Stimulated activated CD8-positive, alpha-beta memory T cell treated with anti-CD3 and anti-CD28 coated beads, Interleukin-15, amount 100 ng/mL, for 4 hours (primary cell): ENCODE results near the gene CHMP6.

Experiments used
- DNase-seq, 2 donors: peaks; one replicate each; pipeline ENCODE4 v3.0.0-alpha.2; 2020; ENCODE audit warnings: low read depth in 2 of 2

Gene CHMP6

GRCh38 chr17:80991645-80992076 lies at the start of gene CHMP6:
Gene CHMP6, plus strand, starts transcription at chr17:80991841. Its CDS starts 78 bp downstream, at chr17:80991919.
- peak; percentile 22 to 51 for DNase-seq

DNA sequence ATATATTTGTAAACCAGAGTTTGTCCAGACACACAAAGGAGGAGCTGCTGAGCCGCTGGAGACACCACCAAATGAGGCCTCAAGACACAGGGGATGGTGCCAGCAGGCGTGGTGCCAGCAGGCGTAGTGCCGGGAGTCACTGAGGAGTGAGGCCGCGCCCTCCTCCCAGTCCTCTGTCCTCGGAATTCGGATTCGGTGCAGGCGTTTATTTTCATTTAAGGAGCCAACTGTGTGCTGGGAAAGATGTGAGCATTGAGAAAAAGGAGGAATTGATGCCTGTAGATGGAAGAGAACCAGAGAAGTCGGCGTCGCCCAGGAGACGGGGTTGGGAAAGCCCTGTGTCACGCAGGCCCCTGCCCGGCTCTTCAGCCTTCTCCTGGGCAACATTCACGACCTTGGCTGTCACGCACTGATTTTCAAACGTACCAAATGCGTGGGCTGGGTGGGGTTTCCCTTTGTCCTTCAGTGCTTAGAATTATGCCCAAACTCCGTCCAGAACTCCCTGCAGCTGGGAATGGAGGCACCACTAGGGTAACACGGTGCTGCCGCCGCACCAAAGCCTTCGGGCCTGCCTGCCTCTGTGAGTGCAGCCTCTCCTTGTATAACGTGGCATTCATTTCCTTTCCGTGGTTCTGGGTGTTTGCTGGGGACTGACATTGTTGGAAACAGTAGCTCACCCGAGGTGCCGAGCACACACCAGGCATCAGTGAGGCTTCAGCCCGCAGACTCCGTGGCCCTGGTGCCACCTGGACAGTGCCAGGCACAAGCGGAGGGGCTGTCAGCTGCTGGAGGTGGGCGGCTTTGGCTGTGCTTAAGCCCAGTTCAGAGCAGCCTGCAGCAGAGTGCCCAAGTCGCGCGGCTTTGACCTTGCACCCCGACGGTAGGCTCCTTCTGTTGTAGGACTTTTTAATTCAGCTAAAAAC lies 49.0 kb upstream of the CHMP6 start:
- DNase-seq = no peak

GRCh38 chr17:80943346-80944145 lies 48.1 kb upstream of the CHMP6 start:
- DNase-seq = no peak

DNA sequence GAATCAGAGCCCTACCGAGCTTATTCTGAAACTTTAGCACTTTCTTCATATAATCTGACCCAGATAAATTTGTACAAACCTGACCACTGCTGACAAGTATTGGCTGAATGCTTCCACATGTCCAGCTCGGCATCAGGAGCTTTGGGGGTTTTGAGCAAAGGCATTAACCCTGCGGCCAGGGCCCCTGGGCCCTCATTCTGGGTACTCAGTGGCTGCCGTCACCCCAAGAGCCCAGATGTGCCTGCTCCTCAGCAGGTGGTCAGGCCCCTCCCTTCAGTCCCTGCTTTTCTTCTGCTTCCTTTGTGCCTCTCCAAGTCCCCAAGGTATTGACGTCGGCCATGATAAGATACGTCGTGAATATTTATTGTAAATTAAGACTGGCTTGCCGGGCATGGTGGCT lies 47.3 kb upstream of the CHMP6 start:
- DNase-seq = no peak

DNA sequence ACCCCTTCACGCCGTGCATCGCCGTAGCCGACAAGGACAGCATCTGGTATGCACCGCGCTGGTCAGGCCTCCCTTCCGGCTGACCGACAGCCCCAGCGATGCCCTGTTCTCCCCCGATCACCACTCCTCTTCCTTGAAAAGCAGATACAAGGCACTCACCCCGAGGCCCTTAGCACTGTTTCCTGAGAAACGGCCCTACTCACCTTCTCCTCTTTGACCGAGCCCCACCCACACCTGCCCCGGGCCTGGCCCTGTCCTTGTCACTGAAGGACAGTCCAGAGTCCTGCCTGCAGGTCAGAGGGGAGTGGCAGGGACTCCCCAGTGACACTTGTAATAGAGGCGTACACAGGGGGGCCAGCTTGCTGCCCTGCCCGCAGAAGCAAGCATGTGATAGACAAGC lies 45.9 kb upstream of the CHMP6 start:
- no peak for DNase-seq

DNA sequence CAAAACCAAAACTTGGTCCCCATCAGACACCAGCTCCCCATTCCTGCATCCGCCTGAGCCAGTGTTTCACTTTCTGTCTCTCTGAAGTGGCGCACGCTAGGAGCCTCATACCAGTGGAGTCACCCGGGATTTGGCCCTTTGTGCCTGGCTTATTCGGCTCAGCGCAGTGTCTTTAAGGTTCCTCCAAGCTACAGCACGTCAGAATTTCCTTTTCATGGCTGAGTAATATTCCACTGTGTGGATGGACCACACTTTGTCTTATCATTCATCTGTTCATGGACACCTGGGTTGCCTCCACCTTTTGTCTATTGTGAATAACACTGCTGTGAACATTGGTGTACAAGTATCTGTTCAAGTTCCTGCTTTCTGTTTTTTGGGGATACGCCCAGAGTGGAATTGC lies 45.2 kb upstream of the CHMP6 start:
- no peak for DNase-seq

- DNase-seq = no peak
Measured at GRCh38 chr17:80947200-80947940, 44.3 kb upstream of the CHMP6 start.

DNA sequence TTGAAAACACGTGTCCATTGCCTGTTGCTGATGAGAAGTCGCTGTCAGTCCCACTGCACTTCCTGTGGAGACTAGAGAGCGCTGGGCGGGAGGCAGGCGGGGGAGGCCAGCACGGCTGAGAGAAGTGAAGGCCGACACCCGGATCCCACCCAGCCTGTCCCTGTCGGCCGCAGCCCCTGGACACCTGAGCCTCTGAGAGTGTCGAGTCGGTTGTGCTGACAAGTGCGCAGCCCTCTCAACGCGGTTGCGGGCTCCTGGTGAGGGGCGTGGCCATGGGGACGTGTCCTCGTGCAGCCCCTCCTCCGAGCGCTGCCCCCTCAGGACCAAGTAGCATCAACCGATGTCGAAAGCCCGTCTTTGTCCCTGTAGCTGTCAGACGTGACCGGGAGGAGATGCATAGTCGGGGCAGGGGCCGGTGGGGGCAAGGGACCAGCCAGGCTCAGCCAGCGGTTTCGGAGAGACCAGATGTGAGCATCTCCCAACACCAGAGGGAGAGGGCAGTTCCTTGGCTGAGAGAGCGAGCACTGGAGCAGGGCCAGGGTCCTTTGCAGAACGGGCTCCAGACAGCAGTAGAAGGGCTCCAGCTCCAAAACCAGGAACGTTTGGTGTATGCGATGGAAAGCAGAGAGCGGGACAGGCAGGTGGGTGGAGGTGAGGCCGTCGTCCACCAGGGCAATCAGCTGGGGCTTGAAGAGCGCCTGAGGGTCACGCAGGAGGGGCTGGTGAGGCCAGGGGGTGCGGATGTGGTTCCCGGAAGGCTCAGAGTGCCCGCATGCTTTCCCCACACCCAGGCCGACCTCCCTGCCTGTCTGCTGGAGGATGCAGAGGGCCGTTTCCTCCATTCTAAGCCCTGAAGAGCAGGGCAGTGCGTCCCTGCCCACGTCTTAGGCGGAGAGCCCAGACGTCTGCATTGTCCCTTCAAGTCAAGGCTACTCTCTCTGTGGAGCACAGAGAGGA lies 43.3 kb upstream of the CHMP6 start:
- no peak for DNase-seq

DNA sequence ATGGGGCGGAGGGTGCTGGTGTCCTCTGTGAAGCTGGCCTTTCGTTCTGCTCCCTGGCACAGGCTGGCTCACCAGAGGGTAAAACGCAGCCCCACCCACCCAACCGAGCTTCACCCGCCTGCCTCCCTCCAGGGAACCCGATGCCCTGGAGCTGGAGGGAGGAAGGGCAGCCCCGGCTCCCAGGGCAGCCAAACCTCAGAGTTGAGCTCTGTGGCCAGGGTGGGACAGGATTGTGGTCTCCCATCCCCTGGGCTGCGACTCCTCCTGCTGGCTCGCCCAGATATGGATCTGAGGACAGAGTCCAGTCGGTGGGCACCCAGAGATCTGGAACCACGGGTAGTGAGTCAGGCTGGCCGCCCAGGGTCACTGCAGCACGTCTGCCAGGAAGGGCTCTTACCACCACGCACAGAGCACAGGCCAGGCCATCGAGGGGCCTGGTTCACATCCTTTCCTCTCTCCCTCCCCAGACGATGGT lies 42.6 kb upstream of the CHMP6 start:
- no peak for DNase-seq

DNA sequence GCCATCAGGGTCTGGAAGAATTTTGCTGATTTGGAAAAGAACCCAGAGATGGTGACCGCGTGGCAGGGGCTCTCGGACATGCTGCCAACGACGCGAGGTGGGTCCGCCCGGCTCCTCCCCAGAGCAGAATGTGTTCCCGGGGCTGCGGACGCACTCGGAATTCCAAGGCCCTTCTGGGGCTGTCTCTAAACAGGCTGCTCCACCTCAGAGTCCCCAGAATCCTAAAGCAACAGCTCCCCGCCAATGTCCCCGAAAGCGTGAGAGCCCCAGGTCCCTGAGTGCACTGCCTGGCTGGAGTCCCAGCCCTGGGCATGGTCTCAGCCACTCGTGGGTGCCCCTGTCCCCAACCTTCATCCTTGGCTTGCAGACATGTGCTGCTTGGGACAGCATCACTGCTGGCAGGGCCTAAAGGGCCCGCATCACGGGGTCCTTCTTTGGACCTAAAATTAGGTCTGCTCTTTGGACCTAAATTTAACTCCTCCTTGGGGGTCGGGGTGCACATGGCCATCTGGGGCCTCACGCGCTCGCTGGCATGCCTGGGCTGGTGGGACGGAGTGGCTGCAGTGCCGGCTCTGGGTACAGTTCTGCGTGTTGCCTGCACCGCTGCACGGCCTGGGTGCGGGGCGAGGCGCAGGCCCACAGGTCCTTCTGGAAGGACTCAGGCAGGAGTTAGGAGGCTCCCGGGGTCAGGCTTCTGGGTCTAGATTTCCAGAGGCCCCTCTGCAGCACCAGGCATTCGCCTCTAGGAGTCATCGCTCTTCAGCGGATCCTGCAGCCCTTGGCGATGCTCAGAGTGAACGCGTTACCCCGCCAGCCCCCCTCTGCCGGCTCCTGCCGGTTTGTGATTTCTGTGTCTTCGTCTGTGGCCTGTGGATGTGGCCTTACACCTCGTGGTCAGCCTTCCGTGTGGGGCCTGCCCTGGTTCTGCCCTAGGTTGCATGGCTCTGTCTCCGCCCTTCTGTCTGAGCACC lies 41.9 kb upstream of the CHMP6 start:
- DNase-seq = no peak

DNA sequence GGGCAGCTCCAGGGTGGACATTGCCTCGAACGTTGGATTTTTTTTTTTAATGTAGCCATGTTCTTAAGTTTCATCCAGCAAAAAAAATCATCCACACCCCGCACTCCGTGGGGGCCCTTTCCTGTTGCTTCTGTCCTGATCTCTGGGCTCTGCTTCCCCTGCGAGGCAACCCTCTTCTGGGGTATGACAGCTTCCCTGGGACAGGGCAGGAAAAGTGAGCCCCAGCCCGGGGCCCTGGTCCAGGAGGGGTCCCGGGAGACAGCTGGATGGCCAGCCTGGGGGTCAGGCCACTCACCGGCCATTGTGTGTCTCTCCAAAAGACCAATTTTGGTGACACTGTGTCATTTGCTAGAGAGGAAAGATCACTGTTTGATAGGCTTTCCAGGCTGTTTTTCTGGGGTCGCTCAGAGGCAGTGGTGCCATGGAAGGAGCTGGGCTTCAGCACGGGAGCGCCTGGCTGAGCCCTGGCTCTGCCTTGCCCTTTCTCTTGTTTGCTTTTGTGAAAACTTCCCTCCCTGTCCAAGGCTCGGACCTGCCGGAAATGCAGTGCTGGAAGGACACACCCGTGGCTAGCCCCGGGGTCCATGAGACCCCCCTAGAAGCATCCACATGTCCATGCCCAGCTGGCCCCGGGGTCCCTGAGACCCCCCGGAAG lies 41.0 kb upstream of the CHMP6 start:
- DNase-seq = no peak

DNA sequence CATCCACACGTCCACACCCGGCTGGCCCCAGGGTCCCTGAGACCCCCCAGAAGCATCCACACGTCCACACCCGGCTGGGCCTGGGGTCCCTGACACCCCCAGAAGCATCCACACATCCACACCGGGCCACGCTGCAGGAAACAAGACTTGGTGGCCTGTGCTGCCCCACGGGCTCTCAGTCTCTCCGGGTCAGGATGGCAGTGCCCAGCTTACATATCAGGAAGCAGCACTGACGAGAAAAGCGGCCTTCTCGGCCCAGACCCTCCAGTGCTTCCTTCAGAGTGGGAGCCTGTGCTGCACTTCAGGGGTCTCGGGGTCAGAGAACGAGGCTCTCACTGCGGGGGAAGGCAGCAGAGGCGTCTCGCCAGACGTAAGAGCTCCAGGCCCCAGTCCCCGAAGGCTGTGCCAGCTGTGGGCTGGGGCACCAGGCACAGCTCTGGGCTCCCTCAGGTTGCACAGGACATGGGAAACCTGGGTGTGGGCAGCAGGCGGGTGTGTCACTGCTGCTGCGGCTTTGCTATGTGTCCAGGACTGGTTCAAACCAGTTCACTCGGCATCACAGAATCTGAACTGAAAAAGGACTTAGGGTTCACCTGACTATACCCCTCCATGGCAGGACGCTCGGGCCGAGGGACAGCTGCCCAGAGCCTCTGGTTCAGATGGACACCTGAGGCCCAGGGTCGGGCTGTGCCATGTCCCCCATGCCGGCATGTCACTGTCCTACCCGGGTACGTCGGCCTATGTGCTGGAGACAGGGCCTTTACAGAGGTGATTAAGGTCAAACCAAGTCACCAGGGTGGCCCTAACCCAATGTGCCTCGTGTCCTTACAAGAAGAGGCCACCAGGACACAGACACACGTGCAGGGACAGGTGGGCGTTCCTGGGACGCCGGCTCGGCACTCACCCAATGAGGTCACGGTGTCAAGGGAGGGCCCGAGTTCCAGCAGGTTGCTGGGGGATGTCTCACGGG lies 40.2 kb upstream of the CHMP6 start:
- DNase-seq = no peak

GRCh38 chr17:80952291-80952690 lies 39.4 kb upstream of the CHMP6 start:
- DNase-seq = no peak

- no peak for DNase-seq
Measured at GRCh38 chr17:80953471-80954315, 37.9 kb upstream of the CHMP6 start.

- DNase-seq = no peak
Measured at GRCh38 chr17:80955078-80955477, 36.6 kb upstream of the CHMP6 start.

GRCh38 chr17:80955671-80956280 lies 35.9 kb upstream of the CHMP6 start:
- DNase-seq = no peak
